ENCODE measurements around the gene ABHD4.
"Not testable (repeated sequence)": the region's sequence is repeated elsewhere in the genome, so short reads cannot be mapped to it uniquely, and the experiment has no call there.

ABHD4 gene

DNA sequence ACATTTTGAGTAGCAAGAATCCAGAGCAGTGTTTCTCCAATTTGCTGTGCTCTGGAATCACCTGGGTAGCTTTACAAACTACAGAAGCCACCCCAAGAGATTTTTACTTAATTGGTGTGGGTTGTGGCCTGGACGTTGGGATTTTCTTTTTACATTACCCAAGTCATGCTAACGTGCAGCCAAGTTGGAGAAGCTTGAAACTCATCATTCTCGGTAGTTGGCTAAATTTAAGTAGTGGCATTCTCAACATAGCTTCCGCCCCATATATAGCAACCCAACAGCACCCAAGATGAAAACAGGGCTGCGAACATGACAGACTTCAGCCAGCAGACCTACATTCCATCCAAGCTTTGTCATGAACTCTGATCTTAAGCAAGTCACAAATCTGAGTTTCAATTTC lies 34.1 kb upstream of the ABHD4 start:
- no peak overlapping the region for H3K4me3 ChIP-seq (ENCODE audit: low read length)
- no peak for DNase-seq (ENCODE audit: low read depth)

DNA sequence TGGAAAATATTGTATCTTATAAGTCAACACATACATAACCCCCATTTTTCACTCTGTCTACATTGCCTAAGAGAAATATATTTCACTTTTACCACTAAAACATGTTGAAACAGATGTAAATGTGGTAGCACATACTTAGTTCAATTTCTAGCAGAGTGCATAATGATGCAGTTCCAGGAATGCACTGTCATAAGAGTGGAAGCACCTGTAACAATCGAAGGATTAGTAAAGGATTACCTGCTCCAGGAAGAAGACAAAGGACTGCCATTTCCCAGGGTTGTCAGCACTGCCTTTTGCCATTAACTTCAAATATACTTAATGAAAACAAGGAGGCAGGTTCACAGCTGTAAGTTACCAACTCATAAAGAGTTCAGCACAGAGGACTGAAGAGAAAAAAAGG lies 33.6 kb upstream of the ABHD4 start:
- DNase-seq (ENCODE audit: low read depth) = peak; percentile 48
- TF ChIP-seq, protein P1, sequence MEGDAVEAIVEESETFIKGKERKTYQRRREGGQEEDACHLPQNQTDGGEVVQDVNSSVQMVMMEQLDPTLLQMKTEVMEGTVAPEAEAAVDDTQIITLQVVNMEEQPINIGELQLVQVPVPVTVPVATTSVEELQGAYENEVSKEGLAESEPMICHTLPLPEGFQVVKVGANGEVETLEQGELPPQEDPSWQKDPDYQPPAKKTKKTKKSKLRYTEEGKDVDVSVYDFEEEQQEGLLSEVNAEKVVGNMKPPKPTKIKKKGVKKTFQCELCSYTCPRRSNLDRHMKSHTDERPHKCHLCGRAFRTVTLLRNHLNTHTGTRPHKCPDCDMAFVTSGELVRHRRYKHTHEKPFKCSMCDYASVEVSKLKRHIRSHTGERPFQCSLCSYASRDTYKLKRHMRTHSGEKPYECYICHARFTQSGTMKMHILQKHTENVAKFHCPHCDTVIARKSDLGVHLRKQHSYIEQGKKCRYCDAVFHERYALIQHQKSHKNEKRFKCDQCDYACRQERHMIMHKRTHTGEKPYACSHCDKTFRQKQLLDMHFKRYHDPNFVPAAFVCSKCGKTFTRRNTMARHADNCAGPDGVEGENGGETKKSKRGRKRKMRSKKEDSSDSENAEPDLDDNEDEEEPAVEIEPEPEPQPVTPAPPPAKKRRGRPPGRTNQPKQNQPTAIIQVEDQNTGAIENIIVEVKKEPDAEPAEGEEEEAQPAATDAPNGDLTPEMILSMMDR (IDR thresholded peaks at IDR 0.05; ENCODE audit: insufficient read depth, low read depth, low read length, missing control alignments) = no peak
- H3K4me3 ChIP-seq (ENCODE audit: low read length) = no peak overlapping the region

More for the DNA sequence above, 34.1 kb upstream of the ABHD4 start:
- TF ChIP-seq, protein P1 (IDR thresholded peaks at IDR 0.05; ENCODE audit: insufficient read depth, low read depth, low read length, missing control alignments) = no peak

DNA sequence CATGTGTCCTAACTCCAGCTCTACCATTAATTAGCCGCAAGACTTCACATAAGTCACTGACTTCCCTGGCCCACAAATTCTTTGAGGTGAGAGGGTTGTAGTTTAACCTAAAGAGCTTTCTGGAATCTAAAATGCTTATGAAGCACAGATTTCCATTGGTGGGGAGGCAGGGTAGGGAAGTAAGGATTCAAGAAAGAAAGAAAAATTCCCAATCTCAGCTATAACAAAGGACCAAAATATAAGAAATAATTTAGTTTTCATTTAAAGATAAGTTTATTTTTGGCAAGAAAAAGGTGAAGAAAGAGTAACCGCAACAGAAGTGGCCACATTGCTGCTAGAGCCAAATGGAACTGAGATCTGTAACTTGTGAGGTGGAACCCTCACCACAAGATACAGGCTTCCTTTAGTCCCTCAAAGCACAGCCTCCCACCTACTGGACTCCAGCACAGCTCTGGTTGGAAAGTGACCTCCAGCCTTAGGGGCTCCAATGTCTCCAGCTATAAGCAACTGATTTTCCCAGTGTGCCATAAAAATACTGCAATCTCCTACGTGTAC lies 32.6 kb upstream of the ABHD4 start:
- TF ChIP-seq, protein P1 (IDR thresholded peaks at IDR 0.05; ENCODE audit: insufficient read depth, low read depth, low read length, missing control alignments) = no peak
- no peak overlapping the region for H3K4me3 ChIP-seq (ENCODE audit: low read length)
- DNase-seq (ENCODE audit: low read depth) = no peak

DNA sequence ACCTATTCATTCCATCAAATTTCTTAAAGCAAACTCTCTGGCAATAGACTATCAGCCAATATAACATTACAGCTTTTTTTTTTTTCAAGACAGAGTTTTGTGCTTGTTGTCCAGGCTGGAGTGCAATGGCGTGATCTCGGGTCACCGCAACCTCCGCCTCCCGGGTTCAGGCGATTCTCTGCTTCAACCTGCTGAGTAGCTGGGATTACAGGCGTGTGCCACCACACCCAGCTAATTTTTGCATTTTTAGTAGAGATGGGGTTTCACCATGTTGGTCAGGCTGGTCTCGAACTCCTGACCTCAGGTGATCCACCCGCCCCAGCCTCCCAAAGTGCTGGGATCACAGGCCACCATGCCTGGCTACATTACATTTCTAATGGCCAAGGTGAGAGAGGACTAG lies 31.8 kb upstream of the ABHD4 start:
- not testable (repeated sequence) for H3K4me3 ChIP-seq (ENCODE audit: low read length); DNase-seq (ENCODE audit: low read depth)

DNA sequence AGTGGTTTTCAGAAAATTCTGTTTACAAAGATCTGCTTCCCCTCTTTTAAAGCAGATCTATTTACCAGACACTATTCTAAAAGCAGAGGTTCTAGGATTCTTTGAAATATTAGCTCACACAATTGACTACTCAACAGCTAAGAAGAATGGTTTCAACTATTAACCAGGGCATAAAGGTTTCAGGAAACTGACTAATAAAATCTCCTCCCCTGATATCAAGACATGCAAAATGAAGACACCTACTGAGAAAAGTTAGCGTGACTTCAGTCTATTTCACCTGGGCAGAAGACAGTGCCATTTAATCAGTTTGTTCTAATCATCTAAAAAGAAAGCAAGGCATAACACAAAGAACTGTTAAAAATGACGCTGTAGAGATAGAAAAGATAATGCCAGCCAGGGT lies 31.3 kb upstream of the ABHD4 start:
- H3K4me3 ChIP-seq (ENCODE audit: low read length) = no peak overlapping the region
- DNase-seq (ENCODE audit: low read depth) = no peak
- TF ChIP-seq, protein P1 (IDR thresholded peaks at IDR 0.05; ENCODE audit: insufficient read depth, low read depth, low read length, missing control alignments) = no peak

DNA sequence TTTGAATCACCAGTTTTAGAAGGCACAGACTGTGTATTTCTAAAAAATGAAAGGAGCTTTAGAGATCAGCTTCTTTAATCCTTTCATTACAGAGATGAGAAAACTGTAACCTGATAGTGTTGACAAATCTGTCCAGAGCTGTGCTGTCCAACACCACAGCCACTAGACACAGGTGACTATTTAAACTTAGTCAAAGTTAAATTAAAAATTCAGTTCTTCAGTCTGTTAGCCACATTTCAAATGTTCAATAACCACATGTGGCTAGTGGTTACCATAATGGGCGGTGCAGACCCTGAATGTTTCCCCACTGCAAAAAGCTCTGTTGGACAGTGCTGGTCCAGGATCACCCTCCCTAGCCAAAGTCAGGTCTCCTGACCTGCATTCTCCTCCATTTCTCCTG lies 30.7 kb upstream of the ABHD4 start:
- no peak for DNase-seq (ENCODE audit: low read depth)
- TF ChIP-seq, protein P1 (IDR thresholded peaks at IDR 0.05; ENCODE audit: insufficient read depth, low read depth, low read length, missing control alignments) = no peak
- H3K4me3 ChIP-seq (ENCODE audit: low read length) = no peak overlapping the region

DNA sequence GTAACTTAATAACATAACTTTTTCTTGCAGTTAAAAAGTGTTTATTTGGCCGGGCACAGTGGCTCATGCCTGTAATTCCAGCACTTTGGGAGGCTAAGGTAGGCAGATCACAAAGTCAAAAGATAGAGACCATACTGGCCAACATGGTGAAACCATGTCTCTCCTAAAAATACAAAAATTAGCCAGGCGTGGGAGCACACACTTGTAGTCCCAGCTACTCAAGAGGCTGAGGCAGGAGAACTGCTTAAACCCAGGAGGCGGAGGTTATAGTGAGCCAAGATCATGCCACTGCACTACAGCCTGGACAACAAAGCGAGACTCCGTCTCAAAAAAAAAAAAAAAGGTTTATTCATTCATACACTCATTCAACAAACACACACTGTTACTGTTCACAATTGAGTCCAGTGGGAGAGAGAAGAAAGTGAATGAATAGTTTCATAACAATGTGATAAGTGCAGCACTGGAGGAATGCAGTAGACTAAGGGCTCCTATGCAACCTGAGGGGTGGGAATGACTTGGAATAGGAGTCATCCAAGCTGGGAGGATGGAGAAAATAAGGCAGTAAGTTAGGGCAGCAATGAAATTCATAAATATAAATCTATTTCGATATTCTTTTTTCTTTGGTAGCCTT lies 28.9 kb upstream of the ABHD4 start:
- no peak for DNase-seq (ENCODE audit: low read depth)
- H3K4me3 ChIP-seq (ENCODE audit: low read length) = no peak overlapping the region
- TF ChIP-seq, protein P1 (IDR thresholded peaks at IDR 0.05; ENCODE audit: insufficient read depth, low read depth, low read length, missing control alignments) = no peak
